Dermis microvascular lymphatic vessel endothelial cell (primary cell): ENCODE results near the gene CPT1B. TPM values are rescaled to one million over a fixed set of nuclear protein-coding genes. Genes with fewer than 3 reads are reported as not detected.
"Not testable (repeated sequence)": the region's sequence is repeated elsewhere in the genome, so short reads cannot be mapped to it uniquely, and the experiment has no call there.

ENCODE experiments used
- DNase-seq, 2 donors: peaks; one replicate each; pipeline versions ENCODE4 v3.0.0 to v3.0.0-alpha.2; 2010; ENCODE audit warnings: low read depth in 2 of 2
- total RNA-seq: library from RNA; depleted of rRNA; stranded (reverse); fragments of >200 nt; gene quantifications from 2 replicates; pipeline ENCODE4 v1.2.1, GENCODE V29; 2014

CPT1B gene
- total RNA-seq, 1 donor from 2014 or later: 0.77 TPM

GRCh38 chr22:50529897-50530579 is 48.2 kb downstream of the CPT1B start, which contains the start of gene TYMP:
Gene TYMP (minus strand): TSS chr22:50530012. CDS start chr22:50529709, 303 bp downstream.
- peak in 1 of 2 donors; percentile 44 for DNase-seq

- no peak for DNase-seq
These were observed 48.8 kb downstream of the CPT1B start for GRCh38 chr22:50529416-50529896.

DNA sequence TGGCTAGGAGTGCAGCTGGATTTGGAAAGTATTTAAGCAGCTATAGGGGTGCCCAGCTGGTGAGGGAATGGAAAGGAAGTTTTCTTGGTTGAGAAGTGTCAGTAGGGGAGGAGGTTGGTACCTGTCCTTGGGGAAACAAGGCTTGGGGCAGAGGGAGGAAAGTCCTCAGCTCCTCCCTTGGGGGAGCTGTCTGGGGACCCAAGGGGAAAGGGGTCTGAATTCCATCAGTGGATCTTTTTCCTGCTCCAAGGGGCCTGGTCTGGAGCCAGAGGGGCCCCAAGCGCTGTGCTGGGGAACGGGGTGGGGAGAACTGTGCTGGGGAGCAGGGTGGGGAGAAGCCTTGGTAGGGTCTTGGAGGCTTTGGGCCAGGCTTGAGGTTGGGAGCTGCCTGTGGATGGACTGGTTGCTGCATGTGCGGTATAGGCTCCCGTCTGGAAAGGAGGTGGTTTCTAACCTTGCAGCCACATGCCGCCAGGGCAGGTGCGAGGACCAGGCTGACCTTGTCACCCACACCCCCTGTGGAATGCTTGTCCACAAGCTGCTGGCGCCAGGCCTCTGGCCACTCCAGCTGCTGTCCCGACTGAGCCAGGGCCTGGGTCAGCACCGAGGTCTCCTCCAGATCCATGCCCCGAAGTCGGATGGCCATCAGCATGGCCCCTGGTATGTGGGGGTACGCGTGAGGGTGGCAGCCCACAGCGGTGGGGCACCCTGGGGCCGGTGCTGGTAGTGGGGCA is 49.4 kb downstream of the CPT1B start:
- DNase-seq: no peak

DNA sequence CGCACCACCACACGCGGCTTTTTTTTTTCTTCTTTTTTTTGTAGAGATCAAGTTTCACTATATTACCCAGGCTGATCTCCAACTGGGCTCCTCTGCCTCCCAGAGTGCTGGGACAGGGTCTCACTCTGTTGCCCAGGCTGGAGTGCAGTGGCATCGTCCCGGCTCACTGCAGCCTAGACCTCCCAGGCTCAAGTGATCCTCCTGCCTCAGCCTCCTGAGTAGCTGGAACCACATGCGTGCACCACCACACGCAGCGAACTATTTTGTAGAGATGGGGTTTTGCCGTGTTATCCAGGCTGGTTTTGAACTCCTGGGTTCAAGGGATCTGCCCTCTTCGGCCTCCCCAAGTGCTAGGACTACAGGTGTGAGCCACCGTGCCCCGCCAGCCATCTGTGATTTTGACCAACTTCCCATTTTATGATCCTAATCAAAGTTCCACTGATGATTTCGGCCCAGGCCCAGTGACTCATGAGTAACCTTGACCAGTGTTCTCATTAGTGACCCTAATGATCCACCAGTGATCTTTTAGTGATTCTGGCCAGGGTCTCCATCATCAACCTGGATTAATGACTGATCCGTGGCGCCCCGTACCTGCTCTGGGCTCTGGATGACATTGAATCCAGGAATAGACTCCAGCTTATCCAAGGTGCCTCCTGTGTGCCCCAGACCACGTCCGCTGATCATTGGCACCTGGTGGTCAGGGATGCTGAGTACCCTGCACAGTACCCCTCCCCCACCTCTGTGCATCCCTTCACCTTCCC is 50.1 kb downstream of the CPT1B start:
- DNase-seq: no peak

GRCh38 chr22:50526834-50527801 is 51.1 kb downstream of the CPT1B start:
- no peak for DNase-seq

DNA sequence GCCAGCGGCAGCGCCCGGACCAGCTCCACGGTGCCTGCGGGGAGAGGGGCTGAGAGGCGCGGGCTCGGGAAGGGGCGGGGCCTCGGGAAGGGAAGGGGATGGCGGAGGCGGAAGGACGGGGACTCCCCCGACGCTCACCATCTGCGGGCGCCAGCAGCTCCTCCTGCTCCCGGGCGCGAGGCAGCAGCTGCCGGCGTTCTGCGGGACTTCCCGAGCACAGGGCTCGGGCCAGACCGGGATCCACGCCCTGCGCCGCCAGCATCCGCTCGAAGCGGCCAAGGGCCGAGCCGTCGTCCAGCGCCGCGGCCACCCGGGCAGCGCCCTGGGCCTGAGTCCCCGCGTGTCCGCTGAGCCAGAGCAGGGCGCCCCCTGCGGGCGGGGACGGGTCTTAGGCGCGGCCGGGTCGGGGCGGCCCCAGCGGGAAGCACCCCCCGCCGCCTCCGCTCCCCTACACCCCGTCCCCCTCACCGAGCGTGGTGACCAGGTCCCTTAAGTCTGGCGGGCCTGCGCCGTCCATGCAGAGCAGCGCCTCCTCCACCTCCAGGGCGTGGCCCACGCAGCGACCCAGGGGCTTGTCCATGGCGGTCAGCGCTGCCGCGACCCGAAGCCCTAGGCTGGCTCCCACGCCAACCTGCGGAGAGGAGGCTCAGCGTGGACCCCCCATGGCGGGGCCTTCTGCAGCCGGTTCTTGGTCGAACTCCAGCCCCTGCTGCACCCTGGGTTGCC is 52.0 kb downstream of the CPT1B start:
- peak; percentile 38 to 81 for DNase-seq

DNA sequence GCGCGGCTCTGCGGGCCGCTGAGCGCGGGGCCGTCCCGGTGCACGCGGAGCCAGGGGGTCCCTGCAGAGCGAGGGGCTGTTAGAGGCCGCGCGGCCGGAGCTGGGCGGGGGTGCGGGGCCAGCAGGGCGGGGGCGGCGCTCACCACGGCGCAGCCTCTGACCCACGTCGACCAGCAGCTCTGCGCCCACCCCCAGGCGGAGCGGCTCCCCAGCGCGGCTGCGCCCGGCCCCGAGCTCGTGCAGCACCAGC is 52.4 kb downstream of the CPT1B start:
- DNase-seq: no peak

GRCh38 chr22:50525104-50525857 is 52.9 kb downstream of the CPT1B start, which contains the start of gene SCO2:
Gene SCO2 (minus strand): TSS chr22:50525598. CDS start chr22:50524411, 1,187 bp downstream.
- DNase-seq: peak; percentile 93 to 98

GRCh38 chr22:50524676-50525103 is 53.5 kb downstream of the CPT1B start:
- DNase-seq: peak in 1 of 2 donors; percentile 22

GRCh38 chr22:50523806-50524675 is 54.2 kb downstream of the CPT1B start:
- no peak for DNase-seq

DNA sequence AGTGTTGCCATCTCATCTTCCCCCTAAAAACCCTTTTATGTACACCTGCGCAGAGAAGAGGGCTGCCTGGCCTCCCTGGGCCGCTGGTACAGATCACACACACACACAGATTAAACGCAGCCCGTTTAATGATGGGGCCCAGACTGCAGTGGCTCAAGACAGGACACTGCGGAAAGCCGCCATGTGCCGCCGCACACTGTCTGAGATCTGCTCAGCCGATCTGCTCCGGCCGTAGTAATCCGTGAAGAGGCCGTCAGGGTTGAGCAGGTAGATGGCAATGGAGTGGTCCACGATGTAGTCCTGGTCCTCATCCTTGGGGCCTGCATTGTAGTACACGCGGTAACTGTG is 54.8 kb downstream of the CPT1B start:
- no peak for DNase-seq

DNA sequence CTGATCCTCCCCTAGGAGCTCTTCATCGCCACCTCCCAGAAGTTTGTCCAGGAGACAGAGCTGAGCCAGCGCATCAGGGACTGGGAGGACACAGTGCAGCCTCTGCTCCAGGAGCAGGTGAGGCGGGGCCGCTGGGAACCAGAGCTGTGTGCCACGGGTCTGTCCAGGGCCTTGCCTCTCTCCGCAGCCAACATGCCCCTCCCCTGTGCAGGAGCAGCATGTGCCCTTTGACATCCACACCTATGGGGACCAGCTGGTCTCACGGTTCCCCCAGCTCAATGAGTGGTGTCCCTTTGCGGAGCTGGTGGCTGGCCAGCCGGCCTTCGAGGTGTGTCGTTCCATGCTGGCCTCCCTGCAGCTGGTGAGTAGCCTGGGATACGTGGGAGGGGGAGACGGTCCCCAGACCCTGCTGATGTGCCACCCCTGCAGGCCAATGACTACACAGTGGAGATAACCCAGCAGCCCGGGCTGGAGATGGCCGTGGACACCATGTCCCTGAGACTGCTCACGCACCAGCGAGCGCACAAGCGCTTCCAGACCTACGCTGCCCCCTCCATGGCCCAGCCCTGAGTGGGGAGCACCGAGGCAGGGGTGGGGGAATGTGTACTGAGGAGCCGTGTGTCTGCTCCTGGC is 55.3 kb downstream of the CPT1B start:
- no peak for DNase-seq

DNA sequence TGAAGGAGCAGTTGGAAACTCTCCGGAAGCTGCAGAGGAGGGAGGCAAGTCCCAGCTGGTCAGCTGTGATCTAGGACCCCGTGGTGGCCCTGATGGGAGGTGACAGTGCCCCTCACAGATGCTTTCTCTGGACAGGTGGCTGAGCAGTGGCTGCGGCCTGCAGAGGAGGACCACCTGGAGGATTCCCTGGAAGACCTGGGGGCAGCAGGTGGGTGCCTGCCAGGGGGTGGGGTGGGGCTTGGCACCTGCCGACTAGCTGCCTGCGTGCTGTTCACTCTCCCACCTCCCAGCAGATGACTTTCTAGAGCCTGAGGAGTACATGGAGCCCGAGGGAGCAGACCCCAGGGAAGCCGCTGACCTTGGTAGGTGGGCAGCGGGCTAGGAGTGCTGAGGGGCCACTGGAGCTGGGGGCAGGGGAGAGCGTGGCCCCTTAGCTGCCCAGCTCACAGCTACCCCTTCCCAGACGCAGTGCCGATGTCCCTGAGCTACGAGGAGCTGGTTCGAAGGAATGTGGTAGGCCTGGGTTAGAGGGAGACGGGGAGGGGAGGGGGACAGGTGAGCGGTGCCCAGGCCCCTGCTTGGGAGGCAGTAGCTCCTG is 55.9 kb downstream of the CPT1B start:
- DNase-seq: no peak

DNA sequence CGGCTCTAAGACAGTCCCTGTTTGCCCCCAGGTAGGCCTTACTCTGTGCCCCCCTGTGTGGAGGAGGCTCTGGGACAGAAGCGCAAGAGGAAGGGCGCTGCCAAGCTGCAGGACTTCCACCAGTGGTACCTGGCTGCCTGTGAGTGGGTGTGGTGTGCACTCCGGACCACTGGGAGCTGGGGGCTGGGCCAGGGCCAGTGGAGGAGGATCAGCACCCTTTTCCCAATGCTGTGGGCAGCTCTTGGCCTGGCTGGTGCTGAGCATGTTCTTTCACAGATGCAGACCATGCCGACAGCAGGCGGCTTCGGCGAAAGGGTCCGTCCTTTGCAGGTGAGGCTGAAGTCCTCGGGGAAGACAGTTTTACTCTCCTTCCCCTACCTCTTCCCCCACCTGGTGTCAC is 56.5 kb downstream of the CPT1B start:
- DNase-seq: no peak

DNA sequence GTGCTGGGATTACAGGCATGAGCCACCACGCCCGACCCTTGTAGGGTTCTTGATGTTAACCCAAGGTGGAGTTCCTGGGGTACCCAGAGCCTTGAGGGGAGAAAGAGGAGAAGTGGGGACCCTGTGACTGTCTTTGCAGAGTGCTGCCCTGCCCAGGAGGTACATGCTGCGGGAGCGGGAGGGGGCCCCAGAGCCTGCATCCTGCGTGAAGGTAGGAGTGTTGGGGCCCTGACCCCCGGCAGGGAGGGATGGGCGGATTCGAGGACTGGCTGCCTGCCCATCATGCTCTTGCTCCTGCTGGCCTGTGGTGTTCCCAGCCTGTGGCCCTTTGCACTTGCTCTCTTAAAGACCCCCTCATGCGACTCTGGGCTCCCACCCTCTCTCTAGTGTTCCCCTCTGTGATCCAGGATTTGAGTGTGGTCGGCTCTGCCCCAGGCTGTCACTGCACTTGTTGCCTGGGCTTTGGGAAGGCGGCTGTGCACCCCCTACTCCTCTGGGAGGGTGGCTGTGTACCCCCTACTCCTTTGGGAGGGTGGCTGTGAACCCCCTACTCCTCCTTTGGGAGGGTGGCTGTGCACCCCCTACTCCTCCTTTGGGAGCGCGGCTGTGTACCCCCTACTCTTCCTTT is 57.3 kb downstream of the CPT1B start:
- DNase-seq: no peak

- DNase-seq: not testable (repeated sequence)
These were observed 58.0 kb downstream of the CPT1B start for GRCh38 chr22:50520184-50520583.

DNA sequence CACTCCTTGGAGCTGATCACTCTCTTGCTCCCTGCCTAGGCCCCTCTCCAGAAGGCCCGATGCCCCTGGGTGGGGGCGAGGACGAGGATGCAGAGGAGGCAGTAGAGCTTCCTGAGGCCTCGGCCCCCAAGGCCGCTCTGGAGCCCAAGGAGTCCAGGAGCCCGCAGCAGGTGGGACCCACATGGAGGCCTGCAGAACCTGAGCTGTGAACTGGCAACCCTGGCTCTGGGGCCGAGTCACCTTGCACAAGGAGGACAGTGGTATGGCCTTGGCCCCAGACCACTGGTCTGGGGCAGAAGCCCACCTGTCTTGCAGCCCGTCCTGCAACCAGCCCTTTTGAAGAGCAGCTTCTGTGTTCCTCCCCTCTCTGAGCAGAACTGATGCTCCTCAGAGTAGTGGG is 59.1 kb downstream of the CPT1B start:
- DNase-seq: no peak
